Spinal cord (tissue), 10 donors: ENCODE results near the gene NME7. TPM values are rescaled to one million over a fixed set of nuclear protein-coding genes. Genes with fewer than 3 reads are reported as not detected.

Experiments
- DNase-seq, 6 donors: peaks; one replicate each; pipeline versions ENCODE4 v3.0.0 to v3.0.0-alpha.2; 2013 to 2015; ENCODE audit warnings: low spot score in 6 of 6, low read depth in 4 of 6
- H3K27ac ChIP-seq: one replicate; pipeline ENCODE4 v1.5.1; 2013; ENCODE audit warnings: low read depth, low read length, control low read depth
- H3K27me3 ChIP-seq: one replicate; pipeline ENCODE4 v1.6.1; 2013; ENCODE audit warnings: low read length; ENCODE audit not compliant: control insufficient read depth, insufficient read depth
- H3K36me3 ChIP-seq: one replicate; pipeline ENCODE4 v1.6.1; 2013; ENCODE audit warnings: low read length; ENCODE audit not compliant: control insufficient read depth, insufficient read depth
- H3K4me1 ChIP-seq: one replicate; pipeline ENCODE4 v1.6.1; 2013; ENCODE audit warnings: low read length; ENCODE audit not compliant: control insufficient read depth, insufficient read depth
- H3K4me3 ChIP-seq: one replicate; pipeline ENCODE4 v1.5.1; 2013; ENCODE audit warnings: low read depth, low read length, control low read depth
- H3K9me3 ChIP-seq: one replicate; pipeline ENCODE4 v1.6.1; 2013; ENCODE audit warnings: low read length; ENCODE audit not compliant: control insufficient read depth, insufficient read depth
- WGBS: methylation state at CpG from one replicate; pipeline ENCODE4 v1.1.5; 2013; ENCODE audit warnings: missing lambda C conversion rate; ENCODE audit not compliant: insufficient coverage; 5-methylcytosine and 5-hydroxymethylcytosine counted together
- polyA plus RNA-seq, 2 donors: library from polyadenylated mRNA; unstranded; fragments of 120-200 nt; gene quantifications; one replicate each; pipeline ENCODE4 v1.2.1, GENCODE V29; 2013; ENCODE audit not compliant: insufficient read length in 2 of 2
- total RNA-seq, 2 donors: library from RNA; depleted of rRNA in 1 of 2; stranded (reverse); fragments of 120-200 nt in 1 of 2; fragments of >200 nt in 1 of 2; gene quantifications; one replicate each; pipeline versions ENCODE4 v1.2.3 to v1.2.4, GENCODE V29; 2013 to 2014
- donor health status: healthy.

Gene NME7
- total and polyA plus RNA-seq, 4 donors: 21.5 to 131 (median 62.7) TPM

GRCh38 chr1:169312084-169312954 lies 55.3 kb downstream of the NME7 start:
- Histone ChIP-seq H3K27me3 (no peaks in the 10 kb centered on the region), H3K4me1 (no peaks in the 10 kb centered on the region), H3K4me3 (no peak overlapping the region), H3K9me3 (no peaks in the 10 kb centered on the region), H3K36me3 (no peaks in the 10 kb centered on the region), H3K27ac (no peak overlapping the region)
- WGBS: 79% methylated on average over 2 of the region's 5 CpGs
- DNase-seq: no peak

GRCh38 chr1:169309178-169310166 lies 58.1 kb downstream of the NME7 start:
- peak in 1 of 6 donors; percentile 34 for DNase-seq
- no peak overlapping the region for H3K4me3 ChIP-seq
- no peaks in the 10 kb centered on the region for H3K9me3 ChIP-seq
- no peaks in the 10 kb centered on the region for H3K36me3 ChIP-seq
- H3K27ac ChIP-seq: no peak overlapping the region
- WGBS: 57% methylated on average over 2 of the region's 7 CpGs
- no peaks in the 10 kb centered on the region for H3K27me3 ChIP-seq
- H3K4me1 ChIP-seq: no peaks in the 10 kb centered on the region

GRCh38 chr1:169308313-169309039 lies 59.1 kb downstream of the NME7 start:
- no CpG with 5 or more reads among the region's 2 CpGs for WGBS
- H3K4me3 ChIP-seq: no peak overlapping the region
- H3K27me3 ChIP-seq: no peaks in the 10 kb centered on the region
- no peaks in the 10 kb centered on the region for H3K9me3 ChIP-seq
- H3K4me1 ChIP-seq: no peaks in the 10 kb centered on the region
- no peak overlapping the region for H3K27ac ChIP-seq
- H3K36me3 ChIP-seq: no peaks in the 10 kb centered on the region
- DNase-seq: no peak

- WGBS: 75% methylated on average over 1 of the region's 1 CpG
Observed at GRCh38 chr1:169307176-169307575, 60.4 kb downstream of the NME7 start.

GRCh38 chr1:169305948-169306347 lies 61.6 kb downstream of the NME7 start:
- H3K4me1 ChIP-seq: no peaks in the 10 kb centered on the region

More at GRCh38 chr1:169307176-169307575, 60.4 kb downstream of the NME7 start:
- Histone ChIP-seq H3K4me3 (no peak overlapping the region), H3K4me1 (no peaks in the 10 kb centered on the region), H3K9me3 (no peaks in the 10 kb centered on the region), H3K27me3 (no peaks in the 10 kb centered on the region), H3K27ac (no peak overlapping the region), H3K36me3 (no peaks in the 10 kb centered on the region)
- no peak for DNase-seq

GRCh38 chr1:169305356-169305755 lies 62.2 kb downstream of the NME7 start:
- Histone ChIP-seq H3K4me3 (no peak overlapping the region), H3K27ac (no peak overlapping the region), H3K27me3 (no peaks in the 10 kb centered on the region), H3K36me3 (no peaks in the 10 kb centered on the region), H3K4me1 (no peaks in the 10 kb centered on the region), H3K9me3 (no peaks in the 10 kb centered on the region)
- no peak for DNase-seq
- WGBS: 100% methylated on average over 1 of the region's 5 CpGs

More at GRCh38 chr1:169305948-169306347, 61.6 kb downstream of the NME7 start:
- DNase-seq: no peak
- WGBS: 100% methylated on average over 1 of the region's 2 CpGs
- Histone ChIP-seq H3K27ac (no peak overlapping the region), H3K27me3 (no peaks in the 10 kb centered on the region), H3K36me3 (no peaks in the 10 kb centered on the region), H3K9me3 (no peaks in the 10 kb centered on the region), H3K4me3 (no peak overlapping the region)

GRCh38 chr1:169300854-169301253 lies 66.7 kb downstream of the NME7 start:
- H3K4me1 ChIP-seq: no peaks in the 10 kb centered on the region
- no peaks in the 10 kb centered on the region for H3K9me3 ChIP-seq
- H3K4me3 ChIP-seq: no peak overlapping the region
- no peak for DNase-seq
- H3K27ac ChIP-seq: no peak overlapping the region
- WGBS: 41% methylated on average over 3 of the region's 3 CpGs
- no peaks in the 10 kb centered on the region for H3K27me3 ChIP-seq
- H3K36me3 ChIP-seq: no peaks in the 10 kb centered on the region

GRCh38 chr1:169298441-169298840 lies 69.2 kb downstream of the NME7 start:
- peak in 2 of 6 donors; percentile 32 to 51 for DNase-seq

GRCh38 chr1:169295846-169296245 lies 71.8 kb downstream of the NME7 start:
- no peak for DNase-seq
- Histone ChIP-seq H3K27ac (no peak overlapping the region), H3K9me3 (no peaks in the 10 kb centered on the region), H3K4me3 (no peak overlapping the region), H3K36me3 (no peaks in the 10 kb centered on the region), H3K27me3 (no peaks in the 10 kb centered on the region), H3K4me1 (no peaks in the 10 kb centered on the region)
- 100% methylated on average over 2 of the region's 2 CpGs for WGBS

More at GRCh38 chr1:169298441-169298840, 69.2 kb downstream of the NME7 start:
- no peaks in the 10 kb centered on the region for H3K9me3 ChIP-seq
- H3K4me1 ChIP-seq: no peaks in the 10 kb centered on the region
- no peaks in the 10 kb centered on the region for H3K27me3 ChIP-seq
- no peak overlapping the region for H3K27ac ChIP-seq
- H3K36me3 ChIP-seq: no peaks in the 10 kb centered on the region
- no peak overlapping the region for H3K4me3 ChIP-seq
- 73% methylated on average over 3 of the region's 4 CpGs for WGBS
